DOHH2 (cell line): ENCODE data around the gene KCNJ4.
"Not testable (repeated sequence)": the region's sequence is repeated elsewhere in the genome, so short reads cannot be mapped to it uniquely, and the experiment has no call there.

ENCODE experiments used
- H3F3A ChIP-seq: fragments of 200-600 bp; sonication (generic), shearing (Covaris generic); 2 replicates; pipeline ENCODE4 v1.6.0; 2016; ENCODE audit warnings: antibody characterized with exemption, mild to moderate bottlenecking; ENCODE audit not compliant: control insufficient read depth, insufficient read depth
- H3K27ac ChIP-seq: fragments of 200-600 bp; sonication (generic); 2 replicates; pipeline ENCODE4 v1.5.1; 2014; ENCODE audit warnings: low read depth, mild to moderate bottlenecking, low read length, moderate library complexity
- H3K27me3 ChIP-seq: fragments of 200-600 bp; sonication (generic); 2 replicates; pipeline ENCODE4 v1.6.1; 2014; ENCODE audit warnings: mild to moderate bottlenecking, low read length, mixed read lengths; ENCODE audit not compliant: control insufficient read depth
- H3K36me3 ChIP-seq: fragments of 200-600 bp; sonication (generic); 2 replicates; pipeline ENCODE4 v1.6.1; 2014; ENCODE audit warnings: mild to moderate bottlenecking, low read length, moderate library complexity, mixed read lengths; ENCODE audit not compliant: control insufficient read depth
- H3K4me1 ChIP-seq: fragments of 200-600 bp; sonication (generic); 2 replicates; pipeline ENCODE4 v1.6.1; 2014; ENCODE audit warnings: mild to moderate bottlenecking, low read length, mixed read lengths; ENCODE audit not compliant: control insufficient read depth
- H3K4me2 ChIP-seq: fragments of 200-600 bp; sonication (generic); 2 replicates; pipeline ENCODE4 v1.6.0; 2014; ENCODE audit warnings: mild to moderate bottlenecking, low read length, moderate library complexity
- H3K4me3 ChIP-seq: fragments of 200-600 bp; sonication (generic); 2 replicates; pipeline ENCODE4 v1.5.1; 2014; ENCODE audit warnings: mild to moderate bottlenecking, low read length, mixed read lengths
- H3K79me2 ChIP-seq: fragments of 200-600 bp; sonication (generic); 2 replicates; pipeline ENCODE4 v1.6.1; 2014; ENCODE audit warnings: mild to moderate bottlenecking, low read length, mixed read lengths; ENCODE audit not compliant: control insufficient read depth
- H3K9me2 ChIP-seq: fragments of 200-600 bp; sonication (generic); replicated peaks from 2 replicates; pipeline ENCODE4 v1.6.1; 2014; ENCODE audit warnings: mild to moderate bottlenecking, low read length, mixed read lengths; ENCODE audit not compliant: control insufficient read depth
- H3K9me3 ChIP-seq: fragments of 200-600 bp; sonication (generic); 2 replicates; pipeline ENCODE4 v1.6.1; 2014; ENCODE audit warnings: antibody characterized with exemption, low read length, mixed read lengths; ENCODE audit not compliant: control insufficient read depth, insufficient read depth
- H4K20me1 ChIP-seq: fragments of 200-600 bp; sonication (generic); 2 replicates; pipeline ENCODE4 v1.6.0; 2014; ENCODE audit warnings: low read depth, mild to moderate bottlenecking, antibody characterized with exemption, low read length, moderate library complexity; ENCODE audit not compliant: control insufficient read depth, insufficient read depth
- EZH2phosphoT487 ChIP-seq: fragments of 200-600 bp; sonication (generic); IDR thresholded peaks from 2 replicates; pipeline ENCODE4 v1.6.1; 2017; ENCODE audit warnings: borderline replicate concordance, mild to moderate bottlenecking, antibody characterized with exemption, low read length, moderate library complexity, mixed read lengths
- TF ChIP-seq, protein P1 (sequence below): fragments of 200-600 bp; sonication (generic); IDR thresholded peaks from one replicate; pipeline ENCODE4 v1.5.1; 2014; ENCODE audit warnings: antibody characterized with exemption, mild to moderate bottlenecking, low read depth, low read length; ENCODE audit not compliant: poor library complexity, severe bottlenecking

Gene KCNJ4

DNA sequence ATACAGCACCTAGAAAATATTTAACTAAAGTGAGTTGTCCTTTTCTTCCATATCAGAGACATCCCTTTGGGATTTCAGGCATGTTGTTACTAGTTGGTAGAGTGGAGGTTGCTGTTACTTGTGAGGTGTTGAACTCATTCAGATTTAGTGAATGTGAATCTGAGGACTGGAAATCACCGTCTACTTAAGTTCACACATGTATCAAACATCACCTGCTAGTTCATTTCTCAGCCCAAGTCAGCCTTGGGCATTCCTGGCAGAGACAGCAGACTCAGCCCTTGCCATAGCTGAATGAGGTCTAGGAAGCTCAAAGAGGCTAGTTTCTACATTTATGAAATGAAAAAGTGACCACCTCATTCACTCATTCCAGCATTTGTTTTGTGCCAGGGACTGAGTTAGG is 22.6 kb upstream of the KCNJ4 start:
- Histone ChIP-seq H3K4me2 (no peak overlapping the region), H3K27me3 (0 out of 2 replicates have a peak, but pooled peaks cover 5% of the 10 kb centered on the region), H3K9me3 (no peaks in the 10 kb centered on the region), H4K20me1 (no peaks in the 10 kb centered on the region), H3K4me1 (no peaks in the 10 kb centered on the region), H3K36me3 (peaks cover 21% of the 10 kb centered on the region), H3F3A (peaks cover 32% of the 10 kb centered on the region), H3K4me3 (no peak overlapping the region), H3K9me2 (no peaks in the 10 kb centered on the region), H3K79me2 (no peaks in the 10 kb centered on the region), H3K27ac (no peak overlapping the region)
- TF ChIP-seq EZH2phosphoT487: no peak
- TF ChIP-seq, protein P1, sequence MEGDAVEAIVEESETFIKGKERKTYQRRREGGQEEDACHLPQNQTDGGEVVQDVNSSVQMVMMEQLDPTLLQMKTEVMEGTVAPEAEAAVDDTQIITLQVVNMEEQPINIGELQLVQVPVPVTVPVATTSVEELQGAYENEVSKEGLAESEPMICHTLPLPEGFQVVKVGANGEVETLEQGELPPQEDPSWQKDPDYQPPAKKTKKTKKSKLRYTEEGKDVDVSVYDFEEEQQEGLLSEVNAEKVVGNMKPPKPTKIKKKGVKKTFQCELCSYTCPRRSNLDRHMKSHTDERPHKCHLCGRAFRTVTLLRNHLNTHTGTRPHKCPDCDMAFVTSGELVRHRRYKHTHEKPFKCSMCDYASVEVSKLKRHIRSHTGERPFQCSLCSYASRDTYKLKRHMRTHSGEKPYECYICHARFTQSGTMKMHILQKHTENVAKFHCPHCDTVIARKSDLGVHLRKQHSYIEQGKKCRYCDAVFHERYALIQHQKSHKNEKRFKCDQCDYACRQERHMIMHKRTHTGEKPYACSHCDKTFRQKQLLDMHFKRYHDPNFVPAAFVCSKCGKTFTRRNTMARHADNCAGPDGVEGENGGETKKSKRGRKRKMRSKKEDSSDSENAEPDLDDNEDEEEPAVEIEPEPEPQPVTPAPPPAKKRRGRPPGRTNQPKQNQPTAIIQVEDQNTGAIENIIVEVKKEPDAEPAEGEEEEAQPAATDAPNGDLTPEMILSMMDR: no peak

DNA sequence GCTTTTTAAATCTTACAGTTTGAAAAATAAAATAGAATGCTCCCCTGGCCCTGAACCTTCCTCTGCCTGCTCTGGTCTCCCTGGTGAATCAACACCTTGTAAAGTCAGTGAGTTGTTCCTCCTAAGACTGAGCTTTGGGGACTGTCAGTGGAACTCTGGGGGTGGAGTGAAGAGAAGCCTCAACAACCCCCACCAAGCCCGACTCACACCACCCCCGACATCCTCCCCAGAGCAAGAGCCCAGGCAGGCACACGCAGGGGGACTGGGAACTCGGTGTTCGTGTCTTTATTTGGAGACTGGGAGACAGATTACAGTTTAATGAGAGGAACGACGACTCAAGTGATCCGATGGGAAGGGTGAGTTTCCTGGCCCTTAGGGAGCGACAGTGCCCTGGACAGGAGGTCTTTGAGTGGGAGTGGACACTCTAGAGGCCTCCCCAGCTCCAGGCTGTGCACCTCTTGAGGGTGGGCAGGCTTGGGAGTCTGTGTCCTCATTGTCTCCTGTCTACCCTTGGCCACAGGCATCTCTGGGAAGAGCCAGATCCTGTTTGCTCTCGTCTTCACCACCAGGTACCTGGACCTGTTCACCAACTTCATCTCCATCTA is 19.1 kb upstream of the KCNJ4 start:
- no peaks in the 10 kb centered on the region for H3K9me3 ChIP-seq
- no peaks in the 10 kb centered on the region for H3K4me1 ChIP-seq
- H3K4me3 ChIP-seq: no peak overlapping the region
- TF ChIP-seq EZH2phosphoT487: no peak
- TF ChIP-seq, protein P1: no peak
- H4K20me1 ChIP-seq: no peaks in the 10 kb centered on the region
- H3K36me3 ChIP-seq: no peaks in the 10 kb centered on the region
- H3K9me2 ChIP-seq: no peaks in the 10 kb centered on the region
- no peak overlapping the region for H3K4me2 ChIP-seq
- no peaks in the 10 kb centered on the region for H3K79me2 ChIP-seq
- no peak overlapping the region for H3K27ac ChIP-seq
- H3K27me3 ChIP-seq: 0 out of 2 replicates have a peak, but pooled peaks cover 5% of the 10 kb centered on the region
- peaks cover 4% of the 10 kb centered on the region; the same call in 1 of the 2 replicates for H3F3A ChIP-seq

DNA sequence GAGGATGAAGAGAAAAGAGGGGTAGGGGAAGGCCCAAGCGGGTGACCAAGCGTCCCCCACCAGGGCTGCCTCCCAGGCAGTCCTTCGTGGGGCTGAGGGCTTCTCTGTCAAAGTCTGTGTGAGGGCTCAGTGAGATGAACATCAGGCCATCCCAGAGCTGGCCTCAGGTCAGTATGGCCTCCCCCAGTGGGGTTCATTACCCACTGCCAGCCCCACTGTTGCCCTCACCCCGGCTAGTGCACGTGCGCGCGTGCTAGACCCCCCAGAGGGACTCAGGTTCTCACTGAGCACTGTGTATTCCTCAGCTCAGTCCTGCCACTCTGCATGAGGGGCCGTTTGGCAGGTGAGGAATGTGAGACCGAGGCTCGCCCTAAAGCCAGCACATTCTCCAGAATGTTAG is 16.2 kb upstream of the KCNJ4 start:
- Histone ChIP-seq H3K4me1 (no peaks in the 10 kb centered on the region), H3F3A (no peaks in the 10 kb centered on the region), H3K9me3 (no peaks in the 10 kb centered on the region), H3K9me2 (no peaks in the 10 kb centered on the region), H3K27me3 (peaks cover 31% of the 10 kb centered on the region), H3K27ac (no peak overlapping the region), H3K4me3 (no peak overlapping the region), H4K20me1 (no peaks in the 10 kb centered on the region), H3K4me2 (no peak overlapping the region), H3K79me2 (no peaks in the 10 kb centered on the region), H3K36me3 (no peaks in the 10 kb centered on the region)
- TF ChIP-seq, protein P1: no peak
- TF ChIP-seq EZH2phosphoT487: no peak

DNA sequence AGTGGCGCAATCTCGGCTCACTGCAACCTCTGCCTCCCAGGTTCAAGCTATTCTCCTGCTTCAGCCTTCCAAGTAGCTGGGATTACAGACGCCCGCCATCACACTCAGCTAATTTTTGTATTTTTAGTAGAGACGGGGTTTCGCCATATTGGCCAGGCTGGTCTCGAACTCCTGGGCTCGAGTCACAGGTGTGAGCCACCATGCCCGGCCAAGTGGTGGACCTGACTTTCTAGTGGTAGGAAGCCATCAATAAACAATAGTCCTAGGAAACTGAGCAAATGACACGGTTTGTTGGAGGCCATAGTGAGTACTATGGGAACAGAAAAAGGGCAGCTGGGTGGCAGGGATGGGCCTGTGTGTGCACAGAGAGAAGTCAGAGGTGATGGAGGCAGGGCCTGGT is 15.2 kb upstream of the KCNJ4 start:
- H4K20me1 ChIP-seq, H3K4me2 ChIP-seq, H3K27ac ChIP-seq, H3F3A ChIP-seq, H3K4me1 ChIP-seq, H3K79me2 ChIP-seq, H3K36me3 ChIP-seq, H3K4me3 ChIP-seq, H3K9me3 ChIP-seq, H3K9me2 ChIP-seq: not testable (repeated sequence)
- peaks cover 41% of the 10 kb centered on the region for H3K27me3 ChIP-seq
